ENCODE measurements around the gene TRMT10B. TPM values are rescaled to one million over a fixed set of nuclear protein-coding genes. Genes with fewer than 3 reads are reported as not detected.
"Not testable (repeated sequence)": the region's sequence is repeated elsewhere in the genome, so short reads cannot be mapped to it uniquely, and the experiment has no call there.

TRMT10B gene
- total and polyA plus RNA-seq, 4 experiments from 2014 or later: 11.2 to 27.4 (median 18.7) TPM

DNA sequence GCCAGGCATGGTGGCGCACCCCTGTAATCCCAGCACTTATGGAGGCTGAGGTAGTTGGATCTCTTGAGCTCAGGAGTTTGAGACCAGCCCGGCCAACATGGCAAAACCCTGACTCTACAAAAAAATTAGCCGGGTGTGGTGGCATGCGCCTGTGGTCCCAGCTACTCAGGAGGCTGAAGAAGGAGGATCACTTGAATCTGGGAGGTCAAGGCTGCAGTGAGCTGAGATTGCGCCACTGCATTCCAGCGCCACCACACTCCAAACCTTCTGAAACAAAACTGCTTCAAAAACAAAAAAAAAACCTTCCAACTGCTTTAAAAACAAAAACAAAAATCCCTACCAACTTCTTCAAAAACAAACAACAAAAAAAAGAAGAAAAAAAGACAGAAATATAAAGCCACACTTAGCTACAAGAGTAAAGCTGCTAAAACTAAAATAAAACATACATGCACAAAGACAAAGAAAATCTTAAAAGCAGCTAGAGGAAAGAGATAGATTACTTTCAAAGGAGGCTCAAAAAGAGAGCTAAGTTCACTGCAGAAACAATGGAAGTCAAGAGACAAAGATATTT lies 58.4 kb downstream of the TRMT10B start:
- peak overlapping the region in 1 of 7 donors; percentile 8 for H3K27ac Mint-ChIP-seq
- H3K4me1 ChIP-seq (ENCODE audit: insufficient read depth, low read length): no peaks in the 10 kb centered on the region
- H3K27ac ChIP-seq (ENCODE audit: low read depth, low read length): no peak overlapping the region
- H3K9me3 Mint-ChIP-seq: no peaks in the 10 kb centered on the region
- H3K27me3 Mint-ChIP-seq: no peaks in the 10 kb centered on the region
- no peaks in the 10 kb centered on the region for H3K9me3 ChIP-seq (ENCODE audit: control insufficient read depth in 1 of 2, low read length in 2 of 2)
- intact Hi-C loops (cut with micrococcal nuclease): no loop called here
- H3K36me3 Mint-ChIP-seq: peaks cover 0 to 11% of the 10 kb centered on the region in 2 donors
- no peak overlapping the region for H3K4me3 ChIP-seq (ENCODE audit: low read length in 2 of 2)
- CTCF ChIA-PET (ENCODE audit: partially characterized antibody): interaction anchor here (0.7 kb wide), 1 partner anchor 27 kb away, joined by 3 read pairs; no protein-coding TSS in a partner anchor
- H3K4me1 Mint-ChIP-seq: peaks cover 4 to 20% (median 10%) of the 10 kb centered on the region in 4 donors
- no peaks in the 10 kb centered on the region for H3K36me3 ChIP-seq (ENCODE audit: insufficient read depth, low read length)
- no peak for DNase-seq
- H3K4me3 Mint-ChIP-seq: peak overlapping the region in 1 of 8 donors; percentile 17
- POLR2A ChIA-PET (ENCODE audit: partially characterized antibody): interaction anchor here (1.2 kb wide), 1 partner anchor 11 kb away, joined by 3 read pairs; the partner anchor contains the start of gene DCAF10
- H3K27me3 ChIP-seq (ENCODE audit: insufficient read depth, low read length): no peaks in the 10 kb centered on the region

DNA sequence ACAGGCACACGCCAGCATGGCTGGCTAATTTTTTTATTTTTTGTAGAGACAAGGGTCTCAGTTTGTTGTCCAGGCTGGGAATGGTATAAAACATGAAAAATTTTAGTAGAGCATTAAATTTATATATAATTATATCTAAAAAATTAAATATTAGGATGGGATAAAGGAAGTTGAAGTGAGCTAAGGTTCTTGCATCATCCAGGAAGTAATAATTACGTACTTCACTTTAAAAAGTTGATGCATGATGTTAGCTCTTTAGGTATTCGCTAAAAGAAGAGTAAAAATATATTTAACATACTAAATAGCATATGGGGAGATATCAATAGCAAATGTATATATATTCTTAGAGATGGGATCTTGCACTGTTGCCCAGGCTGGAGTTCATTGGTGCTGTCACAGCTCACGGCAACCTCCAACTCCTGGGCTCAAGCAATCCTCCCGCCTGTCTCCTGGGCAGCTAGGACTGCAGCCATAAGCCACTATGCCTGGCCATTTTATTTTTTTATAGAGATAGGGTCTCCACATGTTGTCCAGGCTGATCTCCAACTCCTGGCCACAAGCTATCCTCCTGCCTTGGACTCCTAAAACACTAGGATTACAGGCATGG lies 59.3 kb downstream of the TRMT10B start:
- no peaks in the 10 kb centered on the region for H3K27me3 ChIP-seq (ENCODE audit: insufficient read depth, low read length)
- Mint-ChIP-seq H3K27ac (no peak overlapping the region), H3K4me3 (no peak overlapping the region), H3K9me3 (no peaks in the 10 kb centered on the region), H3K4me1 (peaks cover 4 to 20% (median 10%) of the 10 kb centered on the region in 4 donors), H3K27me3 (no peaks in the 10 kb centered on the region), H3K36me3 (peaks cover 0 to 11% of the 10 kb centered on the region in 2 donors)
- no peaks in the 10 kb centered on the region for H3K9me3 ChIP-seq (ENCODE audit: control insufficient read depth in 1 of 2, low read length in 2 of 2)
- DNase-seq: no peak
- H3K36me3 ChIP-seq (ENCODE audit: insufficient read depth, low read length): no peaks in the 10 kb centered on the region
- CTCF ChIA-PET (ENCODE audit: partially characterized antibody): interaction anchor here (0.7 kb wide), 1 partner anchor 26 kb away, joined by 3 read pairs; no protein-coding TSS in a partner anchor
- no peaks in the 10 kb centered on the region for H3K4me1 ChIP-seq (ENCODE audit: insufficient read depth, low read length)
- H3K4me3 ChIP-seq (ENCODE audit: low read length in 2 of 2): no peak overlapping the region
- H3K27ac ChIP-seq (ENCODE audit: low read depth, low read length): no peak overlapping the region
- POLR2A ChIA-PET (ENCODE audit: partially characterized antibody): no interaction called here
- intact Hi-C loops (cut with micrococcal nuclease): no loop called here

DNA sequence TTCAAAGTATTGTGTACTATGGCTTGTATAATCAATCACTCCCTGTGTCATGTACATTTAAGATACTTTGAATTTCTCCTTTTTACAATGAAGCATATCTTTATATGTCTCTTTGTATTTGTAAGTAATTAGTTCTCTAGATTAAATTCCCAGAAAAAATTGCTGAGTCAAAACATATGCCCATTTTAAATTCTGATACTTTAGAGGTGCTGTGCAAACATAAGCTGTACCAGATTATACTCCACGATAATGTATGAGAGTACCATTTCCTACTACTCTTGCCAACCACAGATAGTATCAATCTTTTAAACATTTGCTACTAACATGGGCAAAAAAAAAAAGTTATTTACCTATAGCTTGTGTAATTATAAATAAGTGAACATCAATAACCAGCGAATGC lies 65.2 kb downstream of the TRMT10B start:
- Mint-ChIP-seq H3K4me1 (peaks cover 0 to 5% (median 4%) of the 10 kb centered on the region in 4 donors), H3K27ac (no peak overlapping the region), H3K36me3 (peaks cover 33% of the 10 kb centered on the region in 2 donors), H3K4me3 (no peak overlapping the region), H3K9me3 (no peaks in the 10 kb centered on the region), H3K27me3 (no peaks in the 10 kb centered on the region)
- intact Hi-C loops (cut with micrococcal nuclease): no loop called here
- no peaks in the 10 kb centered on the region for H3K9me3 ChIP-seq (ENCODE audit: control insufficient read depth in 1 of 2, low read length in 2 of 2)
- H3K4me3 ChIP-seq (ENCODE audit: low read length in 2 of 2): no peak overlapping the region
- H3K27me3 ChIP-seq (ENCODE audit: insufficient read depth, low read length): no peaks in the 10 kb centered on the region
- ChIA-PET POLR2A (ENCODE audit: partially characterized antibody) (no interaction called here), CTCF (ENCODE audit: partially characterized antibody) (no interaction called here)
- no peak for DNase-seq
- H3K4me1 ChIP-seq (ENCODE audit: insufficient read depth, low read length): no peaks in the 10 kb centered on the region
- no peak overlapping the region for H3K27ac ChIP-seq (ENCODE audit: low read depth, low read length)
- H3K36me3 ChIP-seq (ENCODE audit: insufficient read depth, low read length): peaks cover 7% of the 10 kb centered on the region

DNA sequence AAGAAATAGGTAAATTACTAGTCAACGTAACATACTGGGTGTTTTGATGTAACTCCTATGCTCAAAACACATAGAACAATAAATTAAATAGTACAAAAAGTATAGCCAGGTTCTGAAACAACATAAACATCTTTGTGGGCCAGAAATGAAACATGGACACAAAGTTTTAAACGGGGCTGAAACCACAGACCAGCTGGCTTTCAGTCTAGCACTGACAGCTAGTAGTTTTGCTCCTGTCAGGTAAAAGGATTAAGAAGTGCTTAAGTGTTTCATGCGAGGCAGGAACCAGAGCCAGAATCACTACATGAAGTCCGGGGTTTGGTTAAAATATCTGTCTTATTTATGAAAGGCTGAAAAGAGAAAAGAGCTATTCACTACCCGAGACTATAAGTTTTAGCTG lies 66.5 kb downstream of the TRMT10B start:
- Mint-ChIP-seq H3K4me1 (peaks cover 0 to 2% (median 2%) of the 10 kb centered on the region in 4 donors), H3K27me3 (no peaks in the 10 kb centered on the region), H3K9me3 (no peaks in the 10 kb centered on the region), H3K36me3 (peaks cover 41 to 45% of the 10 kb centered on the region in 2 donors), H3K27ac (no peak overlapping the region), H3K4me3 (no peak overlapping the region)
- Histone ChIP-seq H3K4me1 (ENCODE audit: insufficient read depth, low read length) (no peaks in the 10 kb centered on the region), H3K27ac (ENCODE audit: low read depth, low read length) (no peak overlapping the region), H3K36me3 (ENCODE audit: insufficient read depth, low read length) (peaks cover 10% of the 10 kb centered on the region), H3K4me3 (ENCODE audit: low read length in 2 of 2) (no peak overlapping the region), H3K27me3 (ENCODE audit: insufficient read depth, low read length) (no peaks in the 10 kb centered on the region), H3K9me3 (ENCODE audit: control insufficient read depth in 1 of 2, low read length in 2 of 2) (no peaks in the 10 kb centered on the region)
- ChIA-PET CTCF (ENCODE audit: partially characterized antibody) (no interaction called here), POLR2A (ENCODE audit: partially characterized antibody) (no interaction called here)
- DNase-seq: no peak
- intact Hi-C loops (cut with micrococcal nuclease): no loop called here

DNA sequence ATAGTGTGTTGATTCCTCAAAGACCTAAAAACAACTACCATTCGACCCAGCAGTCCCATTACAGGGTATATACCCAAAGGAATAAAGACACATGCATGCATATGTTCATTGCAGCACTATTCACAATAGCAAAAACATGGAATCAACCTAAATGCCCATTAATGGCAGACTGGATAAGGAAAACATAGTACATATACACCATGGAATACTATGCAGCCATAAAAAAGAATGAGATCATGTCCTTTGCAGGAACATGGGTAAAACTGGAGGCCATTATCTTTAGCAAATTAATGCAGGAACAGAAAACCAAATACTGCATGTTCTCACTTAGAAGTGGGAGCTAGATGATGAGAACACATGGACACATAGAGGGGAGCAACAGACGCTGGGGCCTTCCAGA lies 71.6 kb downstream of the TRMT10B start:
- DNase-seq; H3K27ac ChIP-seq (ENCODE audit: low read depth, low read length); H3K9me3 ChIP-seq (ENCODE audit: control insufficient read depth in 1 of 2, low read length in 2 of 2); H3K27me3 ChIP-seq (ENCODE audit: insufficient read depth, low read length); H3K4me3 ChIP-seq (ENCODE audit: low read length in 2 of 2); H3K27me3 Mint-ChIP-seq; intact Hi-C loops (cut with micrococcal nuclease); H3K4me1 ChIP-seq (ENCODE audit: insufficient read depth, low read length); H3K9me3 Mint-ChIP-seq; H3K36me3 ChIP-seq (ENCODE audit: insufficient read depth, low read length); H3K4me1 Mint-ChIP-seq; H3K27ac Mint-ChIP-seq; POLR2A ChIA-PET (ENCODE audit: partially characterized antibody); H3K4me3 Mint-ChIP-seq; CTCF ChIA-PET (ENCODE audit: partially characterized antibody): not testable (repeated sequence)
- H3K36me3 Mint-ChIP-seq: peaks cover 57 to 73% of the 10 kb centered on the region in 2 donors

DNA sequence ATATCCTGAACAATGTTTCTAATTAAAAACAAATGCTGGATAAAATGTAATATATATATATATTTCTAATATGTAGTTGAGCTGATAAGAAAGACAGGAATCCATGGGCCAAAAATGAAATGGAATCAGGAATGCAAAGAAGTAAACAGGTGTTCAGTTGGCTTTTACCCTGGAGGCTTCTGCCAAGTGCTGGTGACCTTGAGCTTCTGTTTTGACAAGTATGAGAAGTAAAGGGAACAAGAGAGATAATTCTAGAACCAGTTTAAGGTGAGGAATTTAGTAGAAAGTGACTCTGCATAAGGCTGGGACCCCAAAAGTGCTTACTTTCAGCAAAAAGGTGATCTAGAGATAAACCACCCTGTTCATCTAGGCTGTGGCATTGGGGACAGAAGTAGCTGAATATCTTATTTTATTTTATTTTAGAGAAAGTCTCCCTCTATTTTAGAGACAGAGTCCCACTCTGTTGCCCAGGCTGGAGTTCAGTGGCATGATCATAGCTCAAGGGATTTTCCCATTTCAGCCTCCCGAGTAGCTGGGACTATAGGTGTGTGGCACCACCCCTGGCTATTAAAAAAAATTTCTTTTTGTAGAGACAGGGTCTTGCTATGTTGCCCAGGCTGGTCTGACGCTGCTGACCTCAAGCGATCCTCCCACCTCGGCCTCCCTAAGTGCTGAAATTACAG lies 74.0 kb downstream of the TRMT10B start:
- H3K4me1 Mint-ChIP-seq: peaks cover 0 to 5% (median 1%) of the 10 kb centered on the region in 4 donors
- DNase-seq: no peak
- H3K9me3 ChIP-seq (ENCODE audit: control insufficient read depth in 1 of 2, low read length in 2 of 2): no peaks in the 10 kb centered on the region
- no peak overlapping the region for H3K27ac ChIP-seq (ENCODE audit: low read depth, low read length)
- H3K36me3 Mint-ChIP-seq: peaks cover 39 to 54% of the 10 kb centered on the region in 2 donors
- H3K9me3 Mint-ChIP-seq: no peaks in the 10 kb centered on the region
- H3K36me3 ChIP-seq (ENCODE audit: insufficient read depth, low read length): peaks cover 9% of the 10 kb centered on the region
- no peak overlapping the region for H3K4me3 Mint-ChIP-seq
- no peak overlapping the region for H3K4me3 ChIP-seq (ENCODE audit: low read length in 2 of 2)
- intact Hi-C loops (cut with micrococcal nuclease): no loop called here
- peak overlapping the region in 2 of 7 donors; percentile 25 to 27 for H3K27ac Mint-ChIP-seq
- ChIA-PET POLR2A (ENCODE audit: partially characterized antibody) (no interaction called here), CTCF (ENCODE audit: partially characterized antibody) (no interaction called here)
- no peaks in the 10 kb centered on the region for H3K4me1 ChIP-seq (ENCODE audit: insufficient read depth, low read length)
- no peaks in the 10 kb centered on the region for H3K27me3 ChIP-seq (ENCODE audit: insufficient read depth, low read length)
- no peaks in the 10 kb centered on the region for H3K27me3 Mint-ChIP-seq

Data from CD4-positive, alpha-beta memory T cell (primary cell).